Type B pancreatic cell (in vitro differentiated cells): ENCODE results near the gene NFATC3. TPM values are rescaled to one million over a fixed set of nuclear protein-coding genes. Genes with fewer than 3 reads are reported as not detected.
"Not testable (repeated sequence)": the region's sequence is repeated elsewhere in the genome, so short reads cannot be mapped to it uniquely, and the experiment has no call there.

Experiments used
- DNase-seq: peaks from one replicate; pipeline ENCODE4 v3.0.0; 2021; ENCODE audit warnings: mixed read lengths; ENCODE audit not compliant: unreplicated experiment; ENCODE audit errors: extremely low spot score
- H3K27ac Mint-ChIP-seq: 2 replicates; pipeline ENCODE4 v1.8.0; 2021; ENCODE audit warnings: mild to moderate bottlenecking, mixed read lengths
- H3K27me3 Mint-ChIP-seq: 2 replicates; pipeline ENCODE4 v1.8.0; 2021; ENCODE audit warnings: mixed read lengths
- H3K36me3 Mint-ChIP-seq: 2 replicates; pipeline ENCODE4 v1.8.0; 2021; ENCODE audit warnings: mixed read lengths
- H3K4me1 Mint-ChIP-seq: one replicate; pipeline ENCODE4 v1.8.0; 2021; ENCODE audit warnings: mixed read lengths; ENCODE audit not compliant: unreplicated experiment
- H3K4me3 Mint-ChIP-seq: 2 replicates; pipeline ENCODE4 v1.8.0; 2021; ENCODE audit warnings: mild to moderate bottlenecking, mixed read lengths
- H3K9me3 Mint-ChIP-seq: 2 replicates; pipeline ENCODE4 v1.8.0; 2021; ENCODE audit warnings: mixed read lengths
- CTCF ChIP-seq: fragments of 200-600 bp; sonication (generic); conservative IDR thresholded peaks from 2 replicates; pipeline ENCODE4 v1.5.0; 2021; ENCODE audit warnings: antibody characterized with exemption, mild to moderate bottlenecking
- total RNA-seq: library from RNA; stranded (reverse); gene quantifications from 2 replicates; pipeline ENCODE4 v1.2.1, GENCODE V29; 2021; ENCODE audit warnings: low replicate concordance

The NFATC3 gene
- total RNA-seq, 1 donor from 2014 or later, result 55.5 TPM

- Mint-ChIP-seq H3K36me3 (peaks cover 14% of the 10 kb centered on the region), H3K27me3 (no peaks in the 10 kb centered on the region), H3K4me1 (no peaks in the 10 kb centered on the region), H3K27ac (no peak overlapping the region), H3K4me3 (no peak overlapping the region), H3K9me3 (no peaks in the 10 kb centered on the region)
- no peak for TF ChIP-seq CTCF
- no peak for DNase-seq
These were observed 77.2 kb downstream of the NFATC3 start for GRCh38 chr16:68162413-68162812.

DNA sequence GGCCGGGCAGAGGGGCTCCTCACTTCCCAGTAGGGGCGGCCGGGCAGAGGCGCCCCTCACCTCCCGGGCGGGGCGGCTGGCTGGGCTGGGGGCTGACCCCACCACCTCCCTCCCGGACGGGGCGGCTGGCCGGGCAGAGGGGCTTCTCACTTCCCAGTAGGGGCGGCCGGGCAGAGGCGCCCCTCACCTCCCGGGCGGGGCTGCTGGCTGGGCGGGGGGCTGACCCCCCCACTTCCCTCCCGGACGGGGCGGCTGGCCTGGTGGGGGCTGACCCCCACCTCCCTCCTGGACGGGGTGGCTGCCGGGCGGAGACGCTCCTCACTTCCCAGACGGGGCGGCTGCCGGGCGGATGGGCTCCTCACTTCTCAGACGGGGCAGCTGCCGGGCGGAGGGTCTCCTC is 78.1 kb downstream of the NFATC3 start:
- H3K27me3 Mint-ChIP-seq, H3K27ac Mint-ChIP-seq: not testable (repeated sequence)

GRCh38 chr16:68166264-68166663 is 81.1 kb downstream of the NFATC3 start:
- Mint-ChIP-seq H3K9me3 (no peaks in the 10 kb centered on the region), H3K27ac (no peak overlapping the region), H3K27me3 (no peaks in the 10 kb centered on the region), H3K36me3 (peaks cover 10% of the 10 kb centered on the region), H3K4me3 (no peak overlapping the region), H3K4me1 (no peaks in the 10 kb centered on the region)
- TF ChIP-seq CTCF, result no peak
- DNase-seq, result no peak

More for the DNA sequence above, 78.1 kb downstream of the NFATC3 start:
- DNase-seq, H3K9me3 Mint-ChIP-seq, H3K4me3 Mint-ChIP-seq, H3K4me1 Mint-ChIP-seq: not testable (repeated sequence)
- peaks cover 14% of the 10 kb centered on the region for H3K36me3 Mint-ChIP-seq

GRCh38 chr16:68179196-68179795 is 94.1 kb downstream of the NFATC3 start:
- Mint-ChIP-seq H3K4me3 (no peak overlapping the region), H3K36me3 (peaks cover 33% of the 10 kb centered on the region), H3K9me3 (peaks cover 4% of the 10 kb centered on the region), H3K27ac (no peak overlapping the region), H3K27me3 (no peaks in the 10 kb centered on the region), H3K4me1 (no peaks in the 10 kb centered on the region)
- TF ChIP-seq CTCF, result no peak
- no peak for DNase-seq

- no peak overlapping the region for H3K4me3 Mint-ChIP-seq
- H3K9me3 Mint-ChIP-seq, result peaks cover 4% of the 10 kb centered on the region
- H3K27me3 Mint-ChIP-seq, result no peaks in the 10 kb centered on the region
- H3K36me3 Mint-ChIP-seq, result peaks cover 34% of the 10 kb centered on the region
- no peak overlapping the region for H3K27ac Mint-ChIP-seq
- no peak for DNase-seq
- no peak for TF ChIP-seq CTCF
- no peaks in the 10 kb centered on the region for H3K4me1 Mint-ChIP-seq
These were observed 94.7 kb downstream of the NFATC3 start for GRCh38 chr16:68179855-68180254.

GRCh38 chr16:68183046-68183445 is 97.9 kb downstream of the NFATC3 start:
- no peak overlapping the region for H3K4me3 Mint-ChIP-seq
- no peaks in the 10 kb centered on the region for H3K27me3 Mint-ChIP-seq
- H3K27ac Mint-ChIP-seq, result no peak overlapping the region
- H3K4me1 Mint-ChIP-seq, result no peaks in the 10 kb centered on the region
- no peak for TF ChIP-seq CTCF
- H3K9me3 Mint-ChIP-seq, result peaks cover 4% of the 10 kb centered on the region
- H3K36me3 Mint-ChIP-seq, result peaks cover 32% of the 10 kb centered on the region
- DNase-seq, result no peak
